HG03342 (cell line): Measurements from ENCODE around the gene UCK1.
"Not testable (repeated sequence)": the region's sequence is repeated elsewhere in the genome, so short reads cannot be mapped to it uniquely, and the experiment has no call there.

ENCODE experiments used
- ATAC-seq: cut with Tn5 transposase; IDR thresholded peaks from one replicate; pipeline ENCODE4 v1.9.1; 2021; ENCODE audit warnings: mild to moderate bottlenecking, moderate library complexity; ENCODE audit not compliant: unreplicated experiment

Gene UCK1

DNA sequence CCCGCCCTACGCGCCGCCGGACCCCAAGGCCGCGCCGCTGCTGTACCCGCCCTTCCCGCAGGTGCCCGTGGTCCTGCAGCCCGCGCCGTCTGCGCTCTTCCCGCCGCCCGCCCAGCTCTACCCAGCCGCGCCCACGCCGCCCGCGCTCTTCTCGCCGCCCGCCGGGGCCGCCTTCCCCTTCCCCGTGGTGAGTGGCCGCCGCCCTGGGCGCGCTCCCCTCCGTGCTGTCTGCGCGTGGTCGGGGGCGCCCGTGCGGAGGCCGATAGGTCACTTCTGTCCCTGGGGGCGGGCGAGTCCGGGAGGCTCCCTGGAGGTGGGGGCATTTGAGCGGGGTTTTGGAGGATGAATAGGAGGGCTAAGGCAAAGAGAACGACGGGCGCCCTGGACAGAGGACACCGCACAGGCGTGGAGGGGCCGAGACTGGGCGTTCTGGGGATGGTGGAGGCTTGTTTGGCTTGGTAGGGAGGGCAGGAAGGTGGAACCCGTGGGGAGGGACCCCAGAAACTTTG, 23.8 kb upstream of the UCK1 start:
- ATAC-seq = no peak

DNA sequence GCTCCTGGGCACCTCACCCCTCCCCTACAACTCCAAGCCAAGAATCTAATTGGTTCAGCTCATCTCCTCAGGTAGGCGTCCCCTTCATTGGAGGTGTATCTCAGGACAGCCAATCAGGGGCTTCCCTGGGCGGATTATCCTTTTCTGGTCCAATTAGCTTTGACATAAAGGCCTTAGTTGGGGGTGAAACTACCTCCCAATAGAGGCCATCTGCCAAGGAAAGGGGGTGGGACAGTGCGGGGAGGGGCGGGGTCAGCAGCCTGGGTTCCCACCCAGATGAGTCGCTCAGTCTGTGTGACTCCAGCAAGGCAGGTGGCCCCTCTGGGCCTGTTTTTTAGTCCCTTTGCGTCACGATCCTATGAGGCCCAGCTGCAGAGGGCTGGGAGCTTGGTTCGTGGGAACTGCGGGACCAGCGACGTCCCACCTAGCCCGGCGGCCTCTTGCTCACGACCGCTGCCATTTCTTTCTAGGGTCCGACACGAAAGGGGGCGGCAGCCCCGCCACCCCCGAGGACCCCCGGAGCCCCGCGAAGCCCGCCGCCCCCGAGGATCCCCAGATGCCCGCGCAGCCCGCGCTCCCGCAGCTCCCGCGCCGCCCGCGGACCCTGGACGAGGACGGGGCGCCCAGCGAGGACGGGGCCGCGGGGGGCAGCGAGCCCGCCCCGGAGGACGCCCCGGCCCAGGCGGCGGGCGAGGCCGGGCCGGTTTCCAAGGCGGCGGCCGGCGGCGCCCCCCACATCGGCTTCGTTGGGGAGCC, 23.2 kb upstream of the UCK1 start:
- no peak for ATAC-seq

DNA sequence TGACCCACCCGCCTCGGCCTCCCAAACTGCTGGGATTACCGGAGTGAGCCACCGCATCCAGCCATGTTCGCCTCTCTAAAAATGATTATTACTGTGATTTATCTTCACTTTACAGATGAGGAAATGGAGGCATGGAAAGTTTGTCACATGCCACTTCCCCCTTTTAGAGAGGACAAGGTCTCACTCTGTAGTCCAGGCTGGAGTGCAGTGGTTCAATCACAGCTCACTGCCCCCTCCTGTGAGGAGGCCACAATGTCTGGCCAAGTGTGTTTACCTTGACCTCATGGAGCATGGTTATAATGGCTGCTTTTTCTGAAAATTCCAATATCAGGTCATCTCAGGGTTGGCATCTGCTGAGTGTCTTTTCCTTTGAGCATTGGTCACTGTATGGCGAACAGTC, 21.0 kb upstream of the UCK1 start:
- ATAC-seq = no peak

DNA sequence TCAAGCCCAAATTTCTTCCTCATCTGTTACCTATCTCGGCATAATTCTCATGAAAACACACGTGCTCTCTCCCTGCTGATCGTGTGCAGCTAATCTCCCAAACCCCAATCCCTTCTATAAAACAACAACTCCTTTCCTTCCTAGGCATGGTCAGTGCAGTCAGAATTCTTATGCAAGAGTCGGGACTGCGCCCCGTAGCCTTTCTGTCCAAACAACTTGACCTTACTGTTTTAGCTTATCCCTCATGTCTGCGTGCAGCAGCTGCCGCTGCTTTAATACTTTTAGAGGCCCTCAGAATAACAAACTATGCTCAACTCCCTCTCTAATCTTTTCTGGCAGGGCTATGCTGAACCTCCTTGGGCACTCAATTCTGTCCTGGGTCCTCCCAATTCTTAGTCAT, 19.4 kb upstream of the UCK1 start:
- not testable (repeated sequence) for ATAC-seq

DNA sequence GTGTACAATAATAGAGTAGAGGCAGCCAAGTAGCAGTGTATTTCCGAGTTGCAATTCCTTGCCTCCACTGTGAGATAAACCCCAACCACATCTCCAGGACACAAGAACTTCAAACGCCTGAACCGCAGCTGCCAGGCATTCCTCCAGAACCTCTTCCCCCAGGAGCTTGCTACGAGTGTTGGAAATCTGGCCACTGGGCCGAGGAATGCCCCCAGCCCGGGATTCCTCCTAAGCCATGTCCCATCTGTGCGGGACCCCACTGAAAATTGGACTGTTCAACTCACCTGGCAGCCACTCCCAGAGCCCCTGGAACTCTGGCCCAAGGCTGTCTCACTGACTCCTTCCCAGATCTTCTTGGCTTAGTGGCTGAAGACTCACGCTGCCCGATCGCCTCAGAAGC, 18.1 kb upstream of the UCK1 start:
- ATAC-seq = not testable (repeated sequence)

DNA sequence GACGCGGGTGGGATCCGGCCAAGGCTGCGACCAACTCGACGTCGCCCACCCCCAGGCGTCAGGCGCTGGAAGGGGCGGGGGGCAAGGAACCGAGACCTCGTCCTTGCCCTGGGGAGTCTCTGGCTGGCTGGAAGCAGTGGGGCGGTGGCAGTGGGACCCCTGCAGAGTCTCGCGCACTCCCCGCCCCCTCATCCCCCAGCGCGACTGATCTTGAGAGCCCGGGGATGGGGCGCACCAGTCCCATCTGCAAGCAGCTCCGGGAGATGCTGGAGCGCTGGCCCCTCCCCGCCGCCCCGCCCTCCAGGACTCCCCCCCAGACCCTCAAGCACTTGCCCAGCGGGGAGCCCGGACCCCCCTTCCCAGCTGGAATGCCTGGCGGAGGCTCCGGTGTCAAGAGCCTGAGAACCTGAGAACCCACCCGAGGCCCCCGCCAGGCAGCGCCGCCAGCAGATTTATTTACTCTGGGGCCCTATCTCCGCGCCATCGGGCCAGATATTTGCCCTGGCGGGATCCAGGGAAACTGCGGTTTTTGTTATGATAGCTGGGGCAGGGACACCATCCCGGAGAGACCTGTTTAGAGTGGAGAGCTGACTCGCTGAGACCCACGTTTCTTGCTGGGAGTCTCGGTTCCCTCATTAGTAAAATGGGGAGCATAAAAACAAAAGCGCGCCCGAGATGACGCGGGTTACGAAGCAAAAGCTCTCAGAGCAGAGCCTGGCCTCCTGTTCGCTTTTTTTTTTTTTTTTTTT, 15.4 kb upstream of the UCK1 start:
- no peak for ATAC-seq

DNA sequence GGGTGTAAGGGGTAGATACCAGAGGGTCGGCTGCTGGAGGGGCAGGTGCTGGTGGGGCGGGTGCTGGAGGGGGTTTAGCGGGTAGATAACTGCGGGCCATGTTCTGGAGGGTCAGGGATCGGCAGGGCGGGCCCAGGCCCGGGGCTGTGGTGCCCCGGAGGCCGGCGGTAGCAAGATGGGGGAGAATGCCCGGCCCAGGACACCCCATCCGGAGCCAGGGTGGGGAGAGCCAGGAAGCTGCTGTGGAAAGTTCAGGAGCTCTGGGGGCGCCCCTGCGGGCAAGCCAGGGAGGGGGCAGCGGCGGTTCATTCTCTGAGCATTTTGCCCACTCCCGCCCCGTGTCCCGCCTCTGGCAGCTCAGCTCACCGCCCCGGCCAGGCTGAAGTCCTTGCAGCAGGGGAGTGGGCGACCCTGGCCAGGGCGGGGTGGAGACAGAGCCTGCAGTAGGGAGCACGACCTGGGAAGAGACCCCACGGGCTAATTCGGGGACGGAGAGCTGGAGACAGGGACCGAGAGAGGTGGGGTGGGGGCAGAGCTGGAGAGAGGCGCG, 14.8 kb upstream of the UCK1 start:
- ATAC-seq = no peak

DNA sequence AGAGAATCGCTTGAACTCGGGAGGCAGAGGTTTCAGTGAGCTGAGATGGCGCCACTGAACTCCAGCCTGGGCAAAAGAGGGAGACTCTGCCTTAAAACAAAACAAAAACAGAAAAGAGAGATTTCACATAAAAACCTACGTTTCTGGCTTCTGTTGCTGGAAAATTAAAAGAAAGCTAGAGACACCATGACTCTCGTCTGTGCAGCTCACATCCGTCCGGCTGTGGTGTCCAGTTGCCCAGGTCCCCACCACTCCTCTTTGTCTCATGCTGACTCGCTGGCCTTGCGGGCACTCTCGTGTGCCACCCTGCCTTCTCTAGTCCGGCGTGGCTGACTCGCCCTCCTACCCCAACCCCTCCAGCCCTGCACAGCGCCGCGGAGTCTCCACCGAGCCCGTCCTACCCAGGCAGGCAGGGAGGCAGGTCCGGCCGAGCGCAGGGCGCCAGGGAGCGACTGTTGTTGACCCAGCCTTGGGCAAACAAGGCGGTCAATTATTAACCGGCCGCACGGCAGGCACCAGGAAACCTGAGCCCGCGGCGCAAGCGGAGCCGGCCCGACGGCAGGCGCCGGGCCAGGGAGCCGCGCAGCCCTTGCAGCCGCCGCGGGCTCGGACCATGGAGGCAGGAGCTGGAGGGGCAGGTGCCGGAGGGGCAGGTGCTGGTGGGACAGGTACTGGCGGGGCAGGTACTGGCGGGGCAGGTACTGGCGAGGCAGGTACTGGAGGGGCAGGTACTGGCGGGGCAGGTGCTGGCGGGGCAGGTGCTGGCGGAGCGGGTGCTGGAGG, 14.1 kb upstream of the UCK1 start, which contains the start of gene PRRT1B:
Gene PRRT1B (plus strand): TSS at position 521 of the 783 bp plus-strand sequence. CDS start 93 bp downstream, at position 614.
- no peak for ATAC-seq

DNA sequence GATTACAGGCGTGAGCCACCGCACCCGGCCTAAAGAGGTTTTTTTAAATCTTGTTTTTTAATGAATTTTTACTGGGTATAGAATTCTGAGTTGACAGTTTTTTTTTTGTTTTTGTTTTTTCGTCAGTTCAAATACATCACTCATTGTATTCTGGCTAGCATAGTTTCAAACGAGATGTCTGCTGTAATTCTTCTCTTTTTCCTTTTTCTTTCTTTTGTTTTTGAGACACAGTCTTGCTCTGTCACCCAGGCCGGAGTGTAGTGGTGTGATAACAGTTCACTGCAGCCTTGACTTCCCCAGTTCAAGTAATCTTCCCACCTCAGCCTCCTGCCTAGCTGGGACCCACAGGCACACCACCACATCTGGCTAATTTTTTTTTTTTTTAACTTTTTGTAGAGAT, 12.1 kb upstream of the UCK1 start:
- no peak for ATAC-seq

DNA sequence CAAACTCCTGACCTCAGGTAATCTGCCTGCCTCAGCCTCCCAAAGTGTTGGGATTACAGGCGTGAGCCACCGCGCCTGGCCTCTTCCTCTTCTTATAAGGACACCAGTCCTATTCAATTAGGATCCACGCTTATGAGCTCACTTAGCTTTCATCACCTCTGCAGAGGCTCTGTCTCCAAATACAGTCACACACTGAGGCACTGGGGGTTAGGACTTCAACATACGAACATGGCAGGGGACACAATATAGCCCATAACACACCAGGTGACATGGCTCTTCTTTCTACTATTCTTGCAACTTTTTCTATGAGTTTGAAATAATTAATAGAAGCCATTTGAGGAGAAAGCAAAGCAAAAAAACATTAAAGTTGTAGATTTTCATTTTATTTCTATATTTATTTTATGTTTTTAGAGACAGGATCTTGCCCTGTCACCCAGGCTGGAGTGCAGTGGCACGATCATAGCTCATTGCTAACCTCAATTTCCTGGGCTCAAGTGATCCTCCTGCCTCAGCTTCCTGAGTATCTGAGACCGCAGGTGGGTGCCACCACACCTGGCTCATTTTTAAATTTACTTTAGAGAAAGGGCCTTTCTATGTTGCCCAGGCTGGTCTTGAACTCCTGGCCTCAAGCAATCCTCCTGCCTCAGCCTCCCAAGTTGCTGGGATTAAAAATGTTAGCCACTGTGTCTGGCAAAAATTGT, 8.3 kb upstream of the UCK1 start:
- ATAC-seq = no peak

DNA sequence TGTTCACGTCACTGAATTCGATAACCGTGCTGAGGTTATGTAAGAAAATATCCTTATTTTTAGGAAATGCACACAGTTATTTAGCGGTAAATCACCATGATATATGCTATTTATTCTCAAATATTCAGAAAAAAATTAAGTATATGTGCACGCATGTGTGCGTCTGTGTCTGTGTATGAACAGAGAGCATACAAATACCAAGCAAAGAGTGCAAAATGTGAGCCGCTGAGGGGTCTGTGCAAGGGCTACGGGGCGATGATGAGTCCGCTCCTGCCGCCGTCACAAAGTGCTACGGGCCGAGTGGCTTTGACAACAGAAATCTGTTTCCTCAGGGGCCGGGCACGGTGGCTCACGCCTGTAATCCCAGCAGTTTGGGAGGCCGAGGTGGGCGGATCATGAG, 6.9 kb upstream of the UCK1 start:
- no peak for ATAC-seq

DNA sequence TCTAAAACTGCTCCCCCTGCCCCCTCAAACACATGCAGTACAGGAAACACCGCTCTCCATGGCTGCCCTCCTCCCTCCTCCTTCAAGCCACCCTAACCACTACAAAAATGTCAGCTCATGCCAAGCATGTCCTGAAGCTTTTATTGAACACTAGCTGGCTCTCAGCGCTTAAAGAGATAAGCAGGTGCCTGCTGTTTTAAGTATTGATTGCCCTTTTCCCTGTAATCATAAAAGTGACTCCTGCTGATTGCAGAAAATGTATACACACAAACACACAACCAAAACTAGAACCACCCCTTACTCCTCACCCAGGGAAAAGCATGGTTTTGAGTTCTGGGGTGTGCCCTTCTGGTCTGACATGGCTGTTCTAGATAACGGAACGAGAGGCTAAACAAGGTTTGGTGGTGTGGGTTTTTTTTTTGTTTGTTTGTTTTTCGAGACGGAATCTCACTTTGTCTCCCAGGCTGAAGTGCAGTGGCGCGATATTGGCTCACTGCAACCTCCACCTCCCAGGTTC, 3.7 kb upstream of the UCK1 start:
- ATAC-seq = no peak

DNA sequence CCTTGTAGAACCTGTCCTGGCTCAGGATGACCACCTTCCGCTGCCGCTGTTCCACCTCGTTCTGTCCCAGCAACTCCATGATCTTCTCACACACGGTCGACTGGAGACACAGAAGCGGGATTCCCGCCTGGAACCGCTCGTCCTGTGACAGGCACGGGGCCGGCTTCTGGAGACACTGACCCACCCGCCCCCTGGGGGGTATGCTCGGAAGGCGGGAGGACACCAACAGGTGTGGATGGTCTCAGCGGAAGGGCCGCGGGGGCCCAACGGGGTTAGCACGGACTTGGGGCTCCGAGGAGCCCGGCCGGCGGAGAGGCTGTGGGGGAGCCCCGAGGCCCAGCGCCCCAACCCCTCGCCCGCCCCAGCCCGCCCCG, 530 bp downstream of the UCK1 start:
- peak; percentile 28 for ATAC-seq

DNA sequence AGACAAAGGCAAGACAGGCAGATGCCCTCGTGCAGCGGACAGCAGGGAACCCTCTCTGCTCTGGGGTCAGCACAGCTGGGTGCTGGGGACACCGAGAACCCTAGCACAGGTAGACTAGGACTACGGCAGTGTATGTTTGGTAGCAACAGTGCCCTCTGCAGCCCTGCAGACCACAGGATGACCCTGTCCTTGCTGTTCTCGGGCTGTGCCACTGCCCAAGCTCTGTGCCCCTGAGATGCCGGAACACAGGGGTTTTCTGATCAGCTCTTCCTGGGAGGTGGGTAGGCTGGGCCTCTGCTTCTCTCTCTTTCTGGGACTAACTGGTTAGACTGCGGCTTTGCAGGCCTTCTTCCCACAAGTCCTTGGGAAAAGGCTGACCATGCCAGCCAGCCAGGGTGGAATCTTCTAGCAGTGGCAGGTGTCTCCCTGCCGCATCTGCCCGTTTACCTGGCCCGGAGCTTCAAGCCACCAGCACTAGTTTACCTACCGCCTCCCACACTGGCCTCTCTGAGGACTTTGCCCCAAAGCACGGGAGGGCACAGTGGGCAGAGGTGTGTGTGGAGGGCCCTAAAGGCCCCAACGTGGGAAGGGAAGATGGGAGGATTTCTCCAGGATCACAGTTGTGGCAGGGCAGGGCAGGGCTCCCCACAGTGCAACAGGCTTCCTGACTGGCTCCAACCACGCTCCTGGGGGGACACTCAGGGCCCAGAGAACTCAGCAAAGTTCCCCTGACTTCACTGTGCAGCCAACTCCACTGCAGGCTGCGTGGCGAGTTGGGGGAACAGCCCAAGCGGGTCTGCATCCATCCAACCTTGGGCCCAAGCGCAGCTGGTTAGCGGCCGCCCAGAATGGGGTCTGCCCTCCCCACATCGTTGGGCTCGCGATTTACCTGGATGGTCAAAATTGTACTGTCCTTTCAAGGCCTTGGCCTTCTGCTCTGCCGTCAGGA, 1.2 kb downstream of the UCK1 start:
- no peak for ATAC-seq

DNA sequence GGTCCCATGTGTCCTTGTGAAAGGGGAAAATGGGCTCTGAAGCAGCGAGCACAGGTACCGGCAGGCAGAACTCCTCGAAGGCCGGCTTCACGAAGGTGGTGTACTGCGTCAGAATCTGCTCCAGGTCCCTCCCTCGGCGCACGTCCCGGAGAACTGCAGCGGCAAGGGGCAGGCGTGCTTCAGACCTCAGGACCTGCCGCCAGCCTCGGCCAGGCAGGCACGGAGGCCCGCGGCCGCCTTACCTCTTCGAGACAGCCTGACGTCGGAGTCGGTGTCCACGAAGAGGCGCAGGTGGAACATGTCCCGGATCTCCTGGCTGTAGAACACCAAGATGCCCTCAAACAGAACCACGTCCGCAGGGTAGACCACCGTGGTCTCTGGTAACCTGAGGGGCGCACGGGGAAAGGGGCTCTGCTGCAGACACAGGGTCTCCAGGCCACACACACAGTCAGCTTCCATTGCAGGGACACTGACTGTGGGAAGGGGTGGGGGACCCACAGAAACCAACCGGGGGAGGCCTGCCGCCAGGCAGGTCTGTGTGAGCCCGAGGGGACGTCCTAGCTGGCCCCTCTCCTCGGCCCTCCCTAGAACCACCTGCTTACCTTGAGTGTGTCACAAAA, 2.1 kb downstream of the UCK1 start:
- no peak for ATAC-seq

DNA sequence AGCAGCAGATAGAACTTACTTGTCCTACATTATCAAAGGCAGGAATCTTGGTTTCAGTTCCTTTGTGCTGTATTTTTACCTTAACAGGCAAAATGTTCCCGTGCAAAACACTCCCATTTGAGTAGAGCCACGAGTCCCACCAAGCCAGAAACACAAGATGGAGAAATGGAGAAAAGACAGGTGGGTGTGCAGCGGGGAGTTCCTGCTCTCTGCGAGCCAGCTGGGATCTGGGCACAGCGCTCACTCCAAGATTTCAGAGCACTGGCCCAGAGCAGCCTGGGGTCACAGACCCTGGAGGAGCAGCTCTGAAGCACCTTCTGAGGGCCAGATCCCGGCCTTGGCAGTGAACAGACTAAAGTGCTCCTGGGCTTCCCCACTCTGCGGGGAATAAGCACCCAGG, 2.9 kb downstream of the UCK1 start:
- no peak for ATAC-seq

DNA sequence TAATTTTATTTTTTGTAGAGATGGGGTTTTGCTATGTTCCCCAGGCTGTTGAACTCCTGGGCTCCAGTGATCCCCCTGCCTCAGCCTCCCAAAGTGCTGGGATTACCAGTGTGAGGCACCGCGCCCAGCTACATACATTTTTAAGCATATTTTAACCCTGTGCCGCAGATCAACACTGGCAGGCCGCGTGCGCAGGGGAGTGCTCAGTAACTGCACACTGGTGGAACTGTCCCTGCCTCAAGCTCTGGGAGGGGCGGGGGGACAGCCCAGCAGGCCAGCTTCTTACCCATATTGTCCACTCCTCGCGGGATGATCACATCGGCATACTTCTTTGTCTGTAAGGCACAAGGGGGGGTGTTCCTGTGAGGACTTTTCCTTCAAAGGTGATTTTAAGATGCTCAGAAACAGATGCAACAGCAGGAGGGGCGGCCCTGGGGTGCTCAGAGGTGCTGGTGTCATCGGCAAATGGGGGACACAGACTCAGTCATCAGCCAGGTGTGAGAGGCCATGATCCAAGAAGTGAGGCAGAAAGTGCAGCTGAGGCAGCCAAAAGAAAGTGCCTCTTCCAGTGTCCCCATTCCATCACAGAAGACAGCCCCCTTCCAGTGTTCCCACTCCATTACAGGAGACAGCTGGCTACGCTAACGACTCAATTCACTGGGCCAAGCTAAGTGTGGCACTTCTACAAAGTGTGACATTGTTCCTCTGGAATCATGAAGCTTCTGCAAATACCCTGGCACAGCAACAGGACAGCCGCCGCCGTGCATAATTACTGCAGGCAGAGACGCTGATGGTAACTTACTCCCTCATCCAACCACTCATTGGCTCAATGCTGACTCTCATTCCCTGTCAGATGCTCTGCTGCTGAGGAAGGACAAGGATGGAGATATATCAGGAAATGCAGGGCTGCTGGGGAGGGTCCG, 5.2 kb downstream of the UCK1 start:
- ATAC-seq = no peak
